GM06990 (cell line): ENCODE data around the gene ENPP7.
A peak's percentile ranks its signal among the peaks of the same experiment; 100 is the strongest.

Source experiments
- DNase-seq: peaks from one replicate; pipeline ENCODE4 v3.0.0-alpha.2; 2011; ENCODE audit not compliant: insufficient read length; ENCODE audit errors: extremely low read depth
- H3K27me3 ChIP-seq: replicated peaks from 2 replicates; pipeline ENCODE4 v1.6.0; 2011; ENCODE audit warnings: low read length; ENCODE audit not compliant: control insufficient read depth, insufficient read depth
- H3K36me3 ChIP-seq: 2 replicates; pipeline ENCODE4 v1.5.1; 2011; ENCODE audit warnings: low read length; ENCODE audit not compliant: control insufficient read depth, insufficient read depth
- H3K4me3 ChIP-seq: replicated peaks from 2 replicates; pipeline ENCODE4 v1.5.1; 2011; ENCODE audit warnings: low read depth, mild to moderate bottlenecking, control low read depth, low read length
- TF ChIP-seq, protein P1 (sequence below): IDR thresholded peaks from 2 replicates; pipeline ENCODE4 v1.5.1; 2011; ENCODE audit warnings: low read length, control low read depth, mild to moderate bottlenecking, inconsistent platforms; ENCODE audit not compliant: insufficient read depth, poor library complexity, severe bottlenecking

The ENPP7 gene

DNA sequence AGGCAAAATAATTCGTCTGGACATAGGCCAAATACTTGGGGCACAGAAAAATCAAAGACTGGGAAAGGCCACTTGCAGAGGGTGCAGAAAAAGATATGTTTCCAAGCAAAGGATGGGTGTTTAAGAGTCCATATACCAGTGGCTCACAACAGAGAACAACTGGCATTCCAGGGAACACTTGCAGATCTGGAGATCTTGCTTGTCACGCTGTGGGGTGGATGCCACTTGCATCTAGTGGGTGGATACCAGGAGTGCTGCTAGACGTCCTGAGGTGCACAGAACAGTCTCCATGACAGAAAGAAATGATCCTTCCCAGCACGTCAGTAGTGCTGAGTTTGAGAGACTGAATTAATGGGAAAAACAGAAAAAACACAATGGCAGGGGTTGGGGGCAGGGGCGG is 57.7 kb downstream of the ENPP7 start:
- Histone ChIP-seq H3K4me3 (no peak overlapping the region), H3K36me3 (no peaks in the 10 kb centered on the region), H3K27me3 (peaks cover 3% of the 10 kb centered on the region; the same call in 1 of the 2 replicates)
- no peak for DNase-seq
- TF ChIP-seq, protein P1, sequence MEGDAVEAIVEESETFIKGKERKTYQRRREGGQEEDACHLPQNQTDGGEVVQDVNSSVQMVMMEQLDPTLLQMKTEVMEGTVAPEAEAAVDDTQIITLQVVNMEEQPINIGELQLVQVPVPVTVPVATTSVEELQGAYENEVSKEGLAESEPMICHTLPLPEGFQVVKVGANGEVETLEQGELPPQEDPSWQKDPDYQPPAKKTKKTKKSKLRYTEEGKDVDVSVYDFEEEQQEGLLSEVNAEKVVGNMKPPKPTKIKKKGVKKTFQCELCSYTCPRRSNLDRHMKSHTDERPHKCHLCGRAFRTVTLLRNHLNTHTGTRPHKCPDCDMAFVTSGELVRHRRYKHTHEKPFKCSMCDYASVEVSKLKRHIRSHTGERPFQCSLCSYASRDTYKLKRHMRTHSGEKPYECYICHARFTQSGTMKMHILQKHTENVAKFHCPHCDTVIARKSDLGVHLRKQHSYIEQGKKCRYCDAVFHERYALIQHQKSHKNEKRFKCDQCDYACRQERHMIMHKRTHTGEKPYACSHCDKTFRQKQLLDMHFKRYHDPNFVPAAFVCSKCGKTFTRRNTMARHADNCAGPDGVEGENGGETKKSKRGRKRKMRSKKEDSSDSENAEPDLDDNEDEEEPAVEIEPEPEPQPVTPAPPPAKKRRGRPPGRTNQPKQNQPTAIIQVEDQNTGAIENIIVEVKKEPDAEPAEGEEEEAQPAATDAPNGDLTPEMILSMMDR = no peak

DNA sequence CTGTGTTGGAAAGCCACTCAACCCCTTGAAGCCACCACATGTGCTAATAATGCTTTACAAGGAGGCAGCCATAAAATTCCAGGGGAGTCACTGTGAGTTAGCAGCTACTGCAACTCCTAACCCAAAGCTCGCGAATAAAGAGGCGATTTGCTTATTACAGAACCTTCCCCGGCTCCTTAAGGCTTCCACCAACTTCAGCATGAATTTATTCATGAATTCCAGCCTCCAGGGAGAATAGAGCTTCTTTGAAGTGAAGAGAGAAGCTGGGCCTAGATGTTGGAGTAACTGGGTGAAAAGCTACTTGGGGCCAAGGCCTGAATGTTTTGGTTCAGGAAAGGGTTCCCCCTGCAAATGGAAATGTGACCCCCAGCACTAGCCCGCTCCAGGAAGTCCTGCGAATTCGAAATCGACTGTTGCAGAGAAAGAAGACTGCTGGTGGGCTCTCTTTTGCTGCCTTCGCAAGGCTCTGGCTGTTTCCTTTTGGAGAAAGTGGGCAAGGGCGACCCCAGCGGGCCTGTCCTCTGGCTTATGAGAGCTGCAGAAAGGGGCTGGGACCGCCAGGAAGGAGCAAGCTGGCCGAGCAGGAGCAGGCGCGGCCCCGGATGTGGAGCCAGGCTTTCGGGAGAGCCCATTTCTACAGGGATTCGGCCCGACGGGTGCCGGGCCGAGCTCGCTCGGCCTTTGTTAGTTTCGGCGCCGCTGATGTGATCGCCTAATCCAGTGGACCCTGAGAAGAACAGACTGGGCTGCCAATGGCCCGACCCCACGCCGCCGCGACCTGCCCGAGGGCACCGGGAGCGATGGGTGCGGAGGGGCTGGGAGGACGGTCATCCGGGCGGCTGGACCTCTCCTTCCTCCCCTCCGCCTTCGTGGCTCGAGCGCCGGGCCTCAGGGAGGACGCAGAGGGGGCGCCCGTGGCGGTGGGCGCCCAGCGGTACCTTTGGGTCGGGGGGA is 58.5 kb downstream of the ENPP7 start:
- DNase-seq = no peak
- Histone ChIP-seq H3K36me3 (no peaks in the 10 kb centered on the region), H3K4me3 (no peak overlapping the region), H3K27me3 (peaks cover 3% of the 10 kb centered on the region; the same call in 1 of the 2 replicates)
- TF ChIP-seq, protein P1 = no peak

DNA sequence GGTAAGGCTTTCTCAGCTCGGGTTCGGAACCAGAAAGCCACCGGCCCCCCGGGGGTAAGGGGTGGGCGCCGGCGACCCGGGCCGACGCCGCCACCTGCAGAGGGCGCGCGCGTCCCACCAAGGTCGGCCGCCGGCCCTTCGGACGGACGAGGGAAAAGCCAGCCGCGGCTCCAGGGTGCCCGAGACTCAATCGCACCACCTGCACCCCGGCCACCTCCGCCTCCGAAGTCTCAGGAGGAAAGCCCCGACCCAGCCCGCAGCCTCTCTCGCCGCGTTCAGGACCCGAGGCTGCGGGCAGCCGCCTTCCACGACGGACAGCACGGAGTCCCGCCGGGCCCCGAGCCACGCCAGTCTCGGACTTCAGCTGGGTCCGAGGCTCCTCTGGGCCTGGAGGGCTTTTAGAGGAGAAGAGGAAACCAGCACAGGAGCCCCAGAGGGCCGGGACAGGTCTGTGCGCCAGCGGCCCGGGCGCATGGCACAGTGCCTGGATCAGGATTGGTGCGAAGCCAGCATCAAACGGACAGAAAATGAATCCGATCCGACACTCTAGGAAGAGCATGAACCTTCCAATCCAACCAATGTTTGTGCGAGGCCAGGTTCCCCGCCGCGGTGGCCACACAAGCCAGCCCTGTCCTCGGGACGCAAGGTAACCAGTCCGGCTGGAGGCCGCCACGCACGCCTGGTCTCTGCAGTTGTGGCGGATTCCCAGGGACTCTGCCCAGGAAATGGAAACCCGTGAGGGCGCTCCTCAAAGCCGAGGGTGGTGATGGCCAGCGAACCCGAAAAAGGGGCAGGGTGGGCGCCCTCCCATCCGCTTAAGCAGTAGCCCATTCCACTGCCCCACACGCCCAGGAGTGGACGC is 59.4 kb downstream of the ENPP7 start:
- Histone ChIP-seq H3K27me3 (peaks cover 3% of the 10 kb centered on the region; the same call in 1 of the 2 replicates), H3K36me3 (no peaks in the 10 kb centered on the region), H3K4me3 (no peak overlapping the region)
- DNase-seq = peak; percentile 53
- TF ChIP-seq, protein P1 = peak; percentile 43

DNA sequence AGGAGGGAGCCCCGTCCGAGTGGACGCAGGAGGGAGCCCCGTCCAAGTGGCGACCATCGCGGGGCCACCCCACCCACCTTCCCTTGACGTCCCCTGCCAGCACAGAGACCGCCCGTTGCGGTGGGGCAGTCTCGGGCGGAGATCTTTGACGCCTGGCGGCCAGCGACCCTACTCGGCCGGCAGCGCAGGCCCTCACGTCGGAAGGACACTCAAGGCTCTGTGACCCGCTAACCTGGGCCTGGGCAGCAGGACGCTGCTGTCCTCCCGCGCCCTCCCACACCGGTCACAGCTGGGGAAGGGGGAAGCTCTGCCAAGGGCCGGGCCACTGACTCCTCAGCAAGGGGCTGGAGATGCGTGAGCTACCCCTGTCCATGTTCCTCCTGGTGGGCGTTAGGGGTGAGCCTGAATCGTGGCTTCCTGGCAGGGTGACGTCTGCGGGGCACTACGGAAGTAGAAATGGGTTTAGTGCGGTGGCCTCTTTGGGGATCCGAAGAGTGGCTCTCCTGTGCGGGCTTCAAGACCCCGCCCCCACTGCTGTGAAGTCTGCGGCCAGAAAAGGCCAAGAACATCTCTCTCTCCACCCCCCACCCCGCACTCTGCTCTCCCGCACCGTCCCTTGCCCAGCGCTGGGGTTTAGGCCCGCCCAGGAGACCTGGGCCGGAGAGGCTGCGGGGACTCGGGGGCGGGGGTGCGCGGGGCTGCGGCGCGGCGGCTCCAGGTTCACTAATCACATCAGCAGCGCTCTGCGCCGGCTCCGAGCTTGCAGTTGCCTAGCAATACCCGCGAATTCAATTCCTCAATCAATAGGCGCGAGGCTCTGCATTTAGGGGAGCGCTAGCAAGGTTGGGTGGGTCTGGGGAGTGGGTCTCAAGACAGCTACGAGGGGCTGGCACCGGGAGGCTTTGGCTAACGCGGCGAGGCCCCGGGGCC is 60.3 kb downstream of the ENPP7 start:
- TF ChIP-seq, protein P1 = no peak
- no peak for DNase-seq
- peaks cover 3% of the 10 kb centered on the region; the same call in 1 of the 2 replicates for H3K27me3 ChIP-seq

DNA sequence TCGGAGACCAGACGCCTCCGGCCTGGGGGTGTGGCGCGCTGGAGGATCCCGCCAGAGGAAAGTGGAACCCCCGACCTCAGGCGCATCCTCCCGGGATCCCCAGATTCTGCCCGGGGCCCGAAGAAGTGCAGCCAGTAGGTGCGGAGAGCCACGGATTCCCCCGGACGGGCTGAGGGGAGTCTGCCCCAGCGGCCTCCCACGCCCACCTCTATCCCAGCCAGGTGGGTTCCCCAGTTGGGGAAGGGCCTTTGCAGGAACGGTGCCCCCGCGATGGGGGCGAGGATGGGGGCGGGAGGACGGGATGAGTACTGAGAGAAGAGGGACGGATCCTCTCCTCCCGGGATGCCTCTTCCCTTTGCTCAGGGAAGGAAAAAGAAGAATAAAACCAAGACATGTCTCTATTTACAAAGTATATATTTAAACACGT is 61.0 kb downstream of the ENPP7 start:
- no peak for DNase-seq
- Histone ChIP-seq H3K36me3 (no peaks in the 10 kb centered on the region), H3K27me3 (peaks cover 3% of the 10 kb centered on the region; the same call in 1 of the 2 replicates), H3K4me3 (no peak overlapping the region)
- TF ChIP-seq, protein P1 = no peak

More for the DNA sequence above, 60.3 kb downstream of the ENPP7 start:
- Histone ChIP-seq H3K36me3 (no peaks in the 10 kb centered on the region), H3K4me3 (no peak overlapping the region)
